Activated effector memory CD4-positive, alpha-beta T cell treated with anti-CD3 and anti-CD28 coated beads, Interleukin-2, amount 50 U/mL, for 16 hours (primary cell): ENCODE measurements around the gene FGF5.
"Not testable (repeated sequence)": the region's sequence is repeated elsewhere in the genome, so short reads cannot be mapped to it uniquely, and the experiment has no call there.

ENCODE experiments used
- DNase-seq: peaks from one replicate; pipeline ENCODE4 v3.0.0-alpha.2; 2020

The FGF5 gene

DNA sequence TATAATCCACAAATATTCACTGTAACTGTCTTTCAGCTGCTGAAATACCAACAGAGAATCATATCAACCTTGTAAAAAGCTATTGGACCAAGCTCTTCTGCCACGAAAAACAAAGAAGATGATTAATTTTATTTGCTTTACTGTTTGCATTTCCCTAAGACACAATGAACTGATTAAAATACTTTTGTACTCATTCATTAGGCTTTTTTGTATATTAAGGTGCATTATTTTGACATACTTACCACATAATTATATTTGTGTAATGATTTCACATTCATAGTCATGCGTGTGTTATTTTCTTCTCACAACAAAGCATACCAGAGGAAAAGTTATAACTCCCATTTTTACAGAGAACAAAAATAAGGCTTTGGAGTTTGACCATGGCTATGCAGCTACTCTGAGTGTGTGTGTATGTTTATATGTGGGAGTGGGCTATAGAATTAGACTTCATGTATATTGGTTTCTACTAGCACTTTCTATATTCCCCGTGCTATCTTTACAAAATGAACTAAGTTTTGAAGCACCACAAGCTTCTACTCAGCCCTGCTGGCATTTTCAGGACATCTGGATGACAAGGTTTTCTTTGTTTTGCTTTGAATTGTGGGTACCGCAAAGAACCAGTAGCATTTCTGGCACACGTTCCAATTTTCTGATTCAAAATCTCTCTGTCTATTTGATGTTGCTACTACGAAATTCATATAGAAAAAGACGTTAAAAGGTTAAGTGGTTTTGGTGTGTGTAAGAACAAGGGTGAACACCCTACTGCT lies 11.0 kb upstream of the FGF5 start:
- no peak for DNase-seq

DNA sequence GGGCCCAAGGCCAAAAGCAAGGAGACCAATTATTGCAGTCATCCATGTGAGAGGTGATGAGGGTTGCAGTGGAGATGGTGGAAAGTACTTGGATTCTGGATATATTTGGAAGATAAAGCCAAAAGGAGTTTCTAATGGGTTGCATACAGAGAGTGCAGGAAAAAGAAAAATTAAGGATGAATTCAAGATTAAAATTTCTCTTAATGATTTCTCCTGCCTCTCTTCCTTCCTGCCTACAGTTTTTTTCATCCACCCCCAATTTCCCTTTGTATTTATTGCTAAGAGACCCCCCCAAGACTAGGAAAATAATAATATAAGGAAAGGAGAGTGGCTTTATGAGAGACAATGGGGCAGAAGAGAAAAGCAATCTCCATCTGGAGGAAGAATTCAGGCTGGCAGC lies 8.6 kb upstream of the FGF5 start:
- DNase-seq, result no peak

DNA sequence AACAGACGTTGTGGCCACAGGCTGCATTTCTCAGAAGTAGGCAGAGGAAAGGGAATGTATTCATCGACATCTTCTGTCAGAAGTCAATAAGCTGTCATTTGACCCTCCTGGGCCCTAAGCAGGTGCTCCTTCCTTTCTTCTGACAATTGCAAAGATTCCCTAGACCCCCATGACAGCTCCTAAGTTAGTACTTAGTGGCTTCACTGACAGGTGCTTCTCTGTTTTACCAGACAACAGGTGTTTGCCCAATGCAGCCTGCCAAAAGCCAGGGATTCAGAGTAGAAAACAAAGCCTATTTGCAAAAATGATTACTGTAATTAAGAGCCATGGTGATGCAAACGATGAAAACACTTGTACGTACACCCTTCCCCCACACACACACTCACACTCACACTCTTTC lies 7.5 kb upstream of the FGF5 start:
- DNase-seq, result no peak

DNA sequence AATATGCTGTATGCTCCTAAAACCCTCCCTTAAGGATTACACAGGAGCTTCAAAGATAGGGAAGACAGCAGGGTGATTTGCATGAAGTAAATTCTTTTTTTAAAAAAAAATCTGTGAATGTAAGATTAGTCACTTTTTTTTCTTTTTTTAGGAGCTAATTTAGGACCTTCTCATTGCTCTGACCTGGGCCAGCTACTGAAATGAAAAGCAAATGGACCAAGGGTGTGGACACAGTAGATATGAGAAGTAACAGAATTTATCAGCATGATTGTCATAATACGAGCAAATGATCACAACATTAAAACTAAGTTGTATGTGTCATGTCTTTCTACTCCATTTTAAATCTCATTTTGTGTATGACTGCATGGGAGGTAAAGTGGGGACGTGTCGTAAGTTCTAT lies 6.6 kb upstream of the FGF5 start:
- no peak for DNase-seq

DNA sequence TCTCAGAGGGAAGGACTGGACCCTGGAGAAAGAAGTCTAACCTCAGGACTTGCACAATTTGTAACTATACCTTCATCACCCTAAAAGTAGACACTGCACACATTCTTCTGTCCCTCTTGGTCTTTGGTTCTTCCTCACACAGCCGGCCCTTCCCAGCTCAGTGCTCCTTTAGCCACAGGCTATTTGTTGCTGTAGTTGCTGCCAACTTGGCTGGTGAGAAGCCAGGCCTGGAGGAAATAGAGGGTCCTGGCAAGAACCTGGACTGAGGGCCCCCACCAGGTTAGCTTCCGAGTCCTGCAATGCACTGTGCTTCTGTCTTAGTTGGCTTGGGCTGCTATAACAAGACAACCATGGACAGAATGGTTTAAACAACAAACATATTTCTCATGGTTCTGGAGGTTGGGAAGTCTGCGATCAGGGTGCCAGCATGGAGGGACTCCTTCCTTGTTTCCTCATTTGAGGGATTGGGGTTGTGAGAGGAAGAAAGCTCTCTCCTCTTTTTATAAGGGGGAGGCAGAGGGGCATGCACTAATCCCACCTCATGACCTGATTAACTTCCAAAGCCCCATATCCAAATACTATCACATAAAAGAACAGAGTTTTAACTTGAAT lies 4.4 kb upstream of the FGF5 start:
- no peak for DNase-seq

DNA sequence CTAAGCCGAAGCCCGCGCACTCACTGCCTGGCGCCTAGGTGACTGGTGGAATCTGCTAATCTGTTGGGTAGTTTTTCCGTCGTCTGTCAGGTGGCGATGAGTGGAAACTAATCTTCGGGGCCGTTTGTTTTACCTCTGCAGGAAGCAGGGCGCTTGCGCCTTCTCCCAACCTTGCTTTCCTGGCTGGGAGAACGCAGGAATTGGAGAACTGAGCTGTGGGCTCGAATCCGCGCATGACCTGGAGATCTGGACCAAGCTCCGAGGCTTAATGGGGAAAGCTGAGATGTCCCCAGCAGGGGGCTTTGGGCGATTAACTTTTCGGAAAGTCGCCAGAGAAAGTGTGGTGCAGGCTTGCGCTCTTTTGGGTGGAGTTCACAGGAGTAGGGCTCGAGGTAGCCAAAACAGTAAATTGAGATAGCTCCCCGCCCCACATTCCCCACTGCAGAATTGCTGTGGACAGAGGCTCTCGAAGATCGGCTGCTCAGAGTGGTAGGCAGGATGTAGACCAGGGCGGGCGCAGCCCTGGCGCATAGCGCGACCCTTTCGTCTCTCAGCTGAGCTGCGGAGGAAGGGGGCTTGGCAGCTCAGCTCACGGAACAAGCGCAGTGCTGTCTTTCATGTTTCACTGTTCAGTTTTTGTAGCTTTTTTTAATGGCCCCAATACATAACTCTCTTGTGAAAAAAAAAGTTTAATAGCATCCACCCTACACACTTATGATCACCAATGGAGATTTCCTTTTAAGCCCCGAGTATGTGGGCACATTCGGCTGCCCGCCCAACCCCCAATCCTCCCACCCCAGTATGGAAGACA lies 2.7 kb upstream of the FGF5 start:
- no peak for DNase-seq

DNA sequence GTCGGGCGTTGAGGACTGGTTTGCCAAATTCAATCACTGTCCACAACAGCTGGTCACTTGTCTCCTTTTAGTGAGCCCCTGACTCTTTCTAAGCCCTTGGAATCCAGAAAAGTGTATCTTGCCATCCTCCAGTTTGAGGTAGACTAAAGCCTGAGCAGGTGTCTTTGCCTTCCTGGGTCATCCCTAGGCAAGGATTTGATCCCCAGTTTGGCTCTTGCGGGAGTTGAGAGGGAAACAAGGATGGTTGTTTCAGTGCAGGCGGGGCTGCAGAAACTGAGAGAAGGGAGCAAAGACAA lies 2.2 kb upstream of the FGF5 start:
- no peak for DNase-seq

DNA sequence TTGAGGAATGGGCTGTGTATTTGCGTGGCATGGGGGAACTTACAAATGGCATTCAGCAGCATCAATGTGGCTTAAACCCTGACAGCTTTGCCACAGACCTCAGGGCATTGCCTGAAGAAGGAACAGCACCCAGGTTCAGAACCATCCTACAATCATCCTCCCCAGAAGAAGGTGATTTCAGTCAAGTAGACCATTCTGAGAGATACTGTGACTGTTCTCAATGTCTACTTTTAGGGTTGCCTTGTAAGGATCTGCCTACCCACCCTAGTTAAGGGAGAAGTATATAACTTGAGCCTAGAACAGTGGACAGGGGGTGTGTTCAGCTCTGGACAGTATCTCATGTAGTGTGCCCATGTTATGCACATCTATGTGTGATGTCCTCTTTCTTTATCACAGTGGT lies 1.6 kb upstream of the FGF5 start:
- DNase-seq, result no peak

DNA sequence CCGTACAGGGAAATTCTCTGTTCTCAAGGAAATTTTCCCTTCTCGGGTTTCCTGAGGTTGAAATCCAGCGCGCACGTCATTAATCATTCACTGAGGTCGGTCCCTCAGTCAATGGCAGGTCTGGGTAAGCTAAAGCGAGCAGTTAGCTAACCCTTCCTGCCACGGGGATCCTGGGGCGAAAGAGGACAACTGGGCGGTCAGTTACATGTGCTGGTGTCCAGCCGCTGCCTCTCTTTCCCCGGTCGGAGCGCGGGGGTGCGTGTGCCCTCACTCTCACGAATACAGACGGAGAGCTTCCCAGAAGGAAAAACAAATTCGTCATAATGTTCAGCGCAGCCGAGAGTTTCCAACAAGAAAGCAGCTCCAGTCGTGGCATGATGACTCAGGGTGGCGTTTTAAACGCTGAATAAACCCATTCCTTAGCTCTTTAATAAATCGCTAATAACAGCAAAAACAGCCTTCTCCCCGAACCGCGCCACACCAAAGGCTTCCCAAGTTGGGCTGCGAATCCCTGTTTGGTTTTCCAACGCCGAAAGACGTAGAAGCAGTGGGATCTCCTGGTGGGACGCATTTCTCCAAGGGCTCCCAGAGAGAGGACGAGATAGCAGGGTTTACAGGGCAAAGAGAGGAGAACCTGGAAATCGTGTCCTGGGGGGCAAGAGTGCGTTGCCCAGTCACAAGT lies 752 bp upstream of the FGF5 start:
- DNase-seq, result no peak

DNA sequence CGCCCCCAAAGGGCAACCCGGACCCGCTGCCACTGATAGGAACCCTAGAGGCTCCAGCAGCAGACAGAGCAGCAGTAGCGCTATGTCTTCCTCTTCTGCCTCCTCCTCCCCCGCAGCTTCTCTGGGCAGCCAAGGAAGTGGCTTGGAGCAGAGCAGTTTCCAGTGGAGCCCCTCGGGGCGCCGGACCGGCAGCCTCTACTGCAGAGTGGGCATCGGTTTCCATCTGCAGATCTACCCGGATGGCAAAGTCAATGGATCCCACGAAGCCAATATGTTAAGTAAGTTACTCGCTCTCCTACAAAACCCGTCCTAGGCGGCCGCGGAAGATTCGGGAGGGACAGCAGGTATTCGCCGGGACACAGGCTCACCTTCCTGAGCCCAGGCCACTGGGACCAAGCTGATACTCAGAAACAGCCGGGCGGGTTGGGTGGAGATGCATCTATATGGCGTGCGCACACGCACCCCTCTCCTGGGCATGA lies 477 bp downstream of the FGF5 start:
- DNase-seq, result no peak

DNA sequence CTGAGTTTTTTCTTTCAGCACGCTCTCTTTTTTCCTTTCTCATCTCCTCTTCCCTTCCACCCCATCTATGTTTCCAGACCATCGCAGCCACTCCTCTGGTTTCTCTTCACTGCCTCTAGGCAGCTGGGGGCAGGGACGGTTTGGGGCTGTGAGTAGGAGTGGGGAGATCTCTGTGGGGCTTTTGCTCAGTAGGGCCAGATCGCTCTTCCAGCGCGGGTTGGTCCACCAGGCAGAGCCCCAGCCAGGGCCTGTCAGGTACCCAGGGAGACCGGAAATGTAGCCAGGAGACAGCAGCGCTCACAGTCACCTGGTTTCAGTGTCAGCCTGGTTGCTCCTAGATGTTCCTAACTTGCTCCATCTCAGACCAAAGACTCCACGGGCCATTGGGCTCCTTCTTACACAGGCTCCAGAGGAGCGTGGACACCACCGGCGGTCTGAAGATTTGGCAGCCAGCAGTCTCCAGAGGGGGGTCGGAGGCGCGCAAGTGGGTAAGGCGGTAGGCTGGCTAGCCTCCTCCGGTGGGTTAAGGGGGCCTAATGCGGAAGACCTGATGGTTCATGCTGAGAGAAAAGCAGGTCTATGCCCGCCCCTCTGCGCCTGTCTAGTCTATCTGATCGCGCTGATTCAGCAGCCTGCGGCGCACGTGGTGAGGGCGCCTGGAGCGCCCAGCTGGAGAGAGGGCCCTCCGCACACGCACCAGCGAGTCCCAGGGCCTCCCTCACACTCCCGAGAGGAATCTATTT lies 1.8 kb downstream of the FGF5 start:
- no peak for DNase-seq

DNA sequence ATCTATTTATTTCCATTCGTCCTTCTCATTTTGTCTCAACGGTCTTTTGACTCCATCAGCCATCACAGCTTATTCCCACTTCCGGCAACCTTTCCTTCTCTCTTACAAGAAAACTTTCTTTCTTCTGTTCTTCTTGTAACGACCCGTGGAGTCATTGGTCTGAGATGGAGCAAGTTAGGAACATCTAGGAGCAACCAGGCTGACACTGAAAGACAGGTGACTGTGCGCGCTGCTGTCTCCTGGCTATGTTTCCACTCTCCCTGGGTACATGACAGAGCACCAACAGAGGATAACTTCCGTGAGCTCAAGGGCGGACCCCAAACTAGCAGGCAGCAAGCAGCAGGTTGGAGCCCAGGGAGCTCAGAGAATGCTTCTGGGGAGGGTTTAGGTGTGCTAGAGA lies 2.5 kb downstream of the FGF5 start:
- no peak for DNase-seq

DNA sequence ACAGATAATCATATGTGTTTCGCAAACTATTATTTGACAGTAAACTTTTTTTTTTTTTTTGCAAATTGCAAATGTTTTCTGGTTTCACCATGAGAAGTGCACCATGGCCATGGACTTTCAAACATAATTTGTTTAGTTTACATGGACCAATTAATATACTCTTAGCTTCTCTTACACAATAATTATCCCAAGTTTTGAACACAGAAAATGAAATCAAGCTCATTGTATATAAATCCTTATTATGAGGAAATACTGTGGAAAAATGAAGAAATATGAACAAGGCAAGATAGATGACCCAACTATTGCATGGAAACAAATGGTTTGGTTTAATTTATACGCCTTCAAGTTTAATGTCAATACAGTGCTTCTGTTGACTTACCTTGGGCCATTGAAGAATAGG lies 3.9 kb downstream of the FGF5 start:
- no peak for DNase-seq

DNA sequence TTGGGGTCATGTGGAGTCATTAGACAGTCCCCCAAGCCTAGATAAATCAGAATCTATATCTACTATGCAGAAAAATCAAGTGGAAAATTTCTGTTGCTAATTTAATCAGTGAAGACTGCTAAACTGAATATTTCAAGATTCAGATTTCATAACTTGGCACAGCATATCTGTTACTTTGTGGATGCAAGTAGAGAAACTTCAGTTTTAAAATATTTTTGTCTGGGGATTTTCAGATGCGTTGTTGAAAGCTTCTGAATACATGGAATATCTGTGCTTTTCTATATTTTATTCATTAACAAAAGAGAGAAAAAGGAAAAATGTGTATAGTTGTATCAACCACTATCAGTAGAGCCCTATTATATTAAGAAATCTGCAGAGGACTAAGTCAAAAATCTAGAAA lies 4.4 kb downstream of the FGF5 start:
- no peak for DNase-seq

DNA sequence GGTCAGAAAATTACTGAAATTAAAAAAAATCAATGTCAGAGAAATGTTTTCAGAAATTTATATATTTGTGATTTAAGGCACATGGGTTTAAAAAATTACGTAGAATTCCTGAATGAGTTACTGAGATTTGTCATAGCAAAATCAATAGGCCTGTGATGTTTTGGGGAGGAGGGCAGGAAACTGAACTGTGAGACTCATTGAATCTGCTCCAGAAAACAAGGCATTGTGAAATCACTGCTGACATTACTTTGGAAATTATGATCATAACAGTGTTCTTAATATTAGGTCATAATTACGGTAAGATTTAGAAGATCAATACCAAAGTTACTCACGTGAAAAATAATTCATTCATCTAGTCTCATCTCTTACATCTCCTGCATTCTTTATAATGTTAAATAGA lies 5.3 kb downstream of the FGF5 start:
- DNase-seq, result no peak

DNA sequence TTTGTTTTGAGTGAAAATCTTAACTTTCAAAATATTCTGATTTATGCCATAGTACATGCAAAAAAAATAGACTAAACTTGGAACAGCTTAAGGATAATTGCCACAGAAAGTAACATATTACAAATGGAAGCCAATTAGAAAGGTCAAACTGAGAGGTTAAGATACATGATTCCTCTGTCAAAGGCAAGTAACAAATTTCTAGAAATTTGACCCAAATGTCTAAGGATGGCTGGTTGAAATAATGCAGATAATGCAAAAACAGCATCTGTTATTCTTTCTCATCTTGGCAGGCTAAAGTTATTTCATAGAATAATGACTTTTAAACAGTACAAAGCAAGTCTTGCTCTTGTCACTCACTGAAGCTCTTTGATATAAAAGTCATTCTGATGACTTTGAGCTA lies 10.5 kb downstream of the FGF5 start:
- DNase-seq, result no peak

DNA sequence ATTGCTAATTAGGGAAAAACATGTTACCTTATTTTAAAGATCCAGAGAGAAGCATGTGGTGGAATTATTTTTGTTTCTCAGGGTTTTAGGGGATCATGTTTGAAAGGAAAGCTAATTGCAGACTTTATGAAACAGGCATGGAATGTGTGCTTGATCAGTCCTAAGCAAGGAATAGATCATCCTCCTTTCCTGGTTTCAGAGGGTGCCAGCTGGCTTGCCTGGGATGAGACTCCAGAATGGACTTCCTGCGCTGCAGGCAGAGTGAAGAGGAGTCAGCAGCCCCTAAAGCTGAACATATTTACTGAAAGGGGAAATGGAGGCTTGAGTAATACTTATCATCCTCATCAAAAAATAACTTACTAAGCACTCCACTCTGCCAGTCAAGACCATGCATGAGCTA lies 13.3 kb downstream of the FGF5 start:
- no peak for DNase-seq

DNA sequence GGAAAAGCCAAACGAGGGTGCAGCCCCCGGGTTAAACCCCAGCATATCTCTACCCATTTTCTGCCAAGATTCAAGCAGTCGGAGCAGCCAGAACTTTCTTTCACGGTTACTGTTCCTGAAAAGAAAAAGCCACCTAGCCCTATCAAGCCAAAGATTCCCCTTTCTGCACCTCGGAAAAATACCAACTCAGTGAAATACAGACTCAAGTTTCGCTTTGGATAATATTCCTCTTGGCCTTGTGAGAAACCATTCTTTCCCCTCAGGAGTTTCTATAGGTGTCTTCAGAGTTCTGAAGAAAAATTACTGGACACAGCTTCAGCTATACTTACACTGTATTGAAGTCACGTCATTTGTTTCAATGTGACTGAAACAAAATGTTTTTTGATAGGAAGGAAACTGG lies 20.0 kb downstream of the FGF5 start:
- no peak for DNase-seq

DNA sequence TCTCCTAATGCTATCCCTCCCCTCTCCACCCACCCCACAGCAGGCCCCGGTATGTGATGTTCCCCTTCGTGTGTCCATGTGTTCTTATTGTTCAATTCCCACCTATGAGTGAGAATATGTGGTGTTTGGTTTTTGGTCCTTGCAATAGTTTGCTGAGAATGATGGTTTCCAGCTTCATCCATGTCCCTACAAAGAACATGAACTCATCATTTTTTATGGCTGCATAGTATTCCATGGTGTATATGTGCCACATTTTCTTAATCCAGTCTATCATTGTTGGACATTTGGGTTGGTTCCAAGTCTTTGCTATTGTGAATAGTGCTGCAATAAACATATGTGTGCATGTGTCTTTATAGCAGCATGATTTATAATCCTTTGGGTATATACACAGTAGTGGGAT lies 24.2 kb downstream of the FGF5 start:
- DNase-seq, result not testable (repeated sequence)

DNA sequence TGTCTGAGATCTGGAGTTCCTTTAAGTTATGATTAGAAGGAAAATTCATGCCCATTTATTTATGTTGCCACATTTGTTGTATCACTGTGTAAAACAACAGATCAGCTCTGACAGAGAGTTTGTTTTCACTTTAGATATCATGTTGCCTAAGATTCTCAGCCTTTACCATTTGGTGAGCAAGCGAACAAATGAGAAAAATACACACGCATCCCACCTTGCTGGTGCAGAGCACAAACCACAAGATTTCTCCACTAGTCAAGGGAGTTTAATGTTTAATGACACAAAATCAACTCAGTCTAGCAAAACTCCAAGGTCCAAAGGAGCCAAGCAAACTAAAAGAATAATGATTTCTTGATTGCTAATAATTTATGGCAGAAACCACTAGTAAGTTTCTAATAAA lies 27.7 kb downstream of the FGF5 start:
- DNase-seq, result no peak

DNA sequence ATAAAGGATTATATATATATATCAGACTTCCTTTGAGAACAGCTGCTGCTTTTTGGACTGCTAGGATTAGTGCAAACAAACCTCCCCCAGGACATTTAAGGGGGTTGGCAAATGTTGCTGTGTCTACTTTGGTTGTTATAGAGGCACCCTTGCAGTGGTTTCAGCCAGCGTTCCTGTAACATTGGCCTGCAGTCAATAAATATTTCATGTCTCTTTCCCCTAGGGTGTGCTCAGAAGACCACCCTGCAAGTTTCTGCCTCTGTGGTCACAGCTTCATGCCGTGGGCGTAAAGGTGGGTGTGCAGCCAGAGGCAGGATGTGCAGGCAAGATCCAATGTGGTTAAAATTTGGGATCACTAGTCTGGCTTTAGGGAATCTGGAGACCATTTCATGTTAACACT lies 28.9 kb downstream of the FGF5 start:
- no peak for DNase-seq

DNA sequence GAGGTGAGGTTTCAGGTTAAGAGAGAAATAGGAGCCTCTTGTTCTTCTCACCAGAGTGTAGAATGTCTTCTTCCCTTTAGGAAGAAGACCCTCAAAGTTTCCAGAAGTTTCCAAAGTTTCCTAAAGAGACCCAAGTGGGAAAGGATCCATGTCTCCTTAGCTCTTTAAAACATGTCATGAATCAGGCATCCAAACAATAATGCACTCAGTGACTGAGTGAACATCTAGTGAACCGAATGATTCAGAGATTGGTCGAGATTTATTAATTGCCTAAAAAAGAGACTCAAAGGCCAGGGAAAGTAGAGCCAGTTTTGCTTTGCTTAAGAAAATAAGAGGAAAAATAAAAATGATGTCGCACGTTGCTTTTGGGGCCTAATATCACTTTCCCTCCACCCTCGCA lies 29.4 kb downstream of the FGF5 start:
- no peak for DNase-seq

DNA sequence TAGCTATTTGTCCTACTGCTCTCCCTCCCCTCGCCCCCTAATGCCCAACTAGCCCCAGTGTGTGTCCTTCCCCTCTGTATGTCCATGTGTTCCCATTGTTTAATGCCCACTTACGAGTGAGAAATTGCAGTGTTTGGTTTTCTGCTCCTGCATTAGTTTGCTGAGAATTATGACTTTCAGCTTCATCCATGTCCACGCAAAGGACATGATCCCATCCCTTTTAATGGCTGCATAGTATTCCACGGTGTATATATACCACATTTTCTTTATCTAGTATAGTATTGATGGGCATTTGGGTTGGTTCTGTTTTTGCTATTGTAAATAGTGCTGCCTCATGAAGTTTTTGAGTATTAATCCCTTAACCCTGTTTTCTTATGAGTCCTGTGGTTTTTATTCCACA lies 35.4 kb downstream of the FGF5 start:
- no peak for DNase-seq
